SK-N-MC (cell line): ENCODE results near the gene AVEN.

Experiments used
- EZH2 ChIP-seq: fragments of 200-600 bp; sonication (generic); IDR thresholded peaks from one replicate; pipeline ENCODE4 v1.6.1; 2017; ENCODE audit warnings: antibody characterized with exemption
- FOXP2 ChIP-seq: optimal IDR thresholded peaks from 2 replicates; pipeline ENCODE3; 2011; ENCODE audit warnings: mild to moderate bottlenecking, moderate library complexity; ENCODE audit not compliant: insufficient read depth; ENCODE audit errors: extremely low read length, control extremely low read depth
- POLR2AphosphoS5 ChIP-seq: IDR thresholded peaks from 2 replicates; pipeline ENCODE4 v1.6.1; 2012; ENCODE audit warnings: mild to moderate bottlenecking, low read depth, low read length, borderline replicate concordance

DNA sequence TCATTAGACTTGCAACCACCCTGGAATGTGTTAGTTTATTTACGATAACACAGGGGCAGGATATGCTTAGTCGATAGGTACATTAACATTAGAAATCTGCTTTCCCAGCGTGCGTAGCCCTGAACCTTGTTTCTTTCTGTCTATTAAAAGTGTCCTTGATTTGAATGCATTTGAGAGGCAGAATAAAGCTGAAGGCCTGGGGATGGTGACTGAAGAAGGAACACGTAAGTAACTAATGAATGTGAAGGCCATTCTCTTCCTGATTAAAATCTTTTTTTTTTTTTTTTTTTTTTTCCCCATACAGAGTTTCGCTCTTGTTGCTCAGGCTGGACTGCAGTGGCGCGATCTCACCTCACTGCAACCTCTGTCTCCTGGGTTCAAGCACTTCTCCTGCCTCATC is 213.6 kb downstream of the AVEN start:
- TF ChIP-seq POLR2AphosphoS5, result no peak
- TF ChIP-seq EZH2, result no peak
- no peak for TF ChIP-seq FOXP2
